Renal pelvis (tissue), 12 donors: ENCODE data around the gene SPDYA. TPM values are rescaled to one million over a fixed set of nuclear protein-coding genes. Genes with fewer than 3 reads are reported as not detected.
"Not testable (repeated sequence)": the region's sequence is repeated elsewhere in the genome, so short reads cannot be mapped to it uniquely, and the experiment has no call there.

Source experiments
- DNase-seq: peaks from one replicate; pipeline ENCODE4 v3.0.0-alpha.2; 2013
- long read RNA-seq, 16 experiments: transcript quantifications; one replicate each; lab custom pipeline, GENCODE V29; 2026
- polyA plus RNA-seq, 3 donors: library from polyadenylated mRNA; unstranded; fragments of 120-200 nt; gene quantifications; one replicate each; pipeline ENCODE4 v1.2.1, GENCODE V29; 2013; ENCODE audit not compliant: insufficient read length in 3 of 3

SPDYA gene
- 1 to 10 TPM in 2 of 3 donors, under 1 TPM in 1; 0.81 to 3.7 (median 3.1) TPM for polyA plus RNA-seq
- long read RNA-seq, donor 1, partial matches to known transcripts, result 18 of 39 reads
- long read RNA-seq, donor 1, other reads (novel, unspliced or antisense), result 21 of 39 reads
- long read RNA-seq, donor 2, partial matches to known transcripts, result 22 of 46 reads
- long read RNA-seq, donor 2, other reads (novel, unspliced or antisense), result 24 of 46 reads
- long read RNA-seq, donor 3, partial matches to known transcripts, result 0 of 22 reads
- long read RNA-seq, donor 3, other reads (novel, unspliced or antisense), result 22 of 22 reads
- long read RNA-seq, donor 4, partial matches to known transcripts, result 21 of 21 reads
- long read RNA-seq, donor 4, other reads (novel, unspliced or antisense), result 0 of 21 reads
- long read RNA-seq, donor 5, result 0 reads
- long read RNA-seq, donor 6, partial matches to known transcripts, result 0 of 41 reads
- long read RNA-seq, donor 6, other reads (novel, unspliced or antisense), result 41 of 41 reads
- long read RNA-seq, donor 7, result 0 reads
- long read RNA-seq, donor 8, result 0 reads
- long read RNA-seq, donor 9, partial matches to known transcripts, result 0 of 28 reads
- long read RNA-seq, donor 9, other reads (novel, unspliced or antisense), result 28 of 28 reads
- long read RNA-seq, donor 10, result 0 reads
- long read RNA-seq, donor 11, result 0 reads
- long read RNA-seq, donor 12, partial matches to known transcripts, result 6 of 29 reads
- long read RNA-seq, donor 12, other reads (novel, unspliced or antisense), result 23 of 29 reads
- long read RNA-seq, donor 13, result 0 reads
- long read RNA-seq, donor 14, result 0 reads
- long read RNA-seq, donor 15, result 0 reads
- long read RNA-seq, donor 16, partial matches to known transcripts, result 39 of 54 reads
- long read RNA-seq, donor 16, other reads (novel, unspliced or antisense), result 15 of 54 reads

GRCh38 chr2:28810384-28811285 is at the start of gene SPDYA:
Gene SPDYA (plus strand): TSS chr2:28810834. CDS start chr2:28816015, 5,181 bp downstream.
- DNase-seq, result peak; percentile 57

- DNase-seq, result no peak
Observed at GRCh38 chr2:28761420-28761819, 49.2 kb upstream of the SPDYA start.

- DNase-seq, result no peak
Observed at GRCh38 chr2:28764909-28765711, 45.5 kb upstream of the SPDYA start.

- no peak for DNase-seq
Observed at GRCh38 chr2:28766070-28766469, 44.6 kb upstream of the SPDYA start.

GRCh38 chr2:28767337-28767736 is 43.3 kb upstream of the SPDYA start:
- DNase-seq, result no peak

- DNase-seq, result no peak
Observed at GRCh38 chr2:28768422-28768821, 42.2 kb upstream of the SPDYA start.

- DNase-seq, result no peak
Observed at GRCh38 chr2:28768952-28769351, 41.7 kb upstream of the SPDYA start.

- no peak for DNase-seq
Observed at GRCh38 chr2:28772351-28772750, 38.3 kb upstream of the SPDYA start.

GRCh38 chr2:28776471-28776870 is 34.2 kb upstream of the SPDYA start:
- no peak for DNase-seq

GRCh38 chr2:28778392-28778791 is 32.2 kb upstream of the SPDYA start:
- no peak for DNase-seq

- DNase-seq, result no peak
Observed at GRCh38 chr2:28779001-28779400, 31.6 kb upstream of the SPDYA start.

GRCh38 chr2:28780496-28780895 is 30.1 kb upstream of the SPDYA start:
- DNase-seq, result no peak

- DNase-seq, result no peak
Observed at GRCh38 chr2:28782423-28782822, 28.2 kb upstream of the SPDYA start.

- DNase-seq, result not testable (repeated sequence)
Observed at GRCh38 chr2:28784570-28784969, 26.1 kb upstream of the SPDYA start.

GRCh38 chr2:28796620-28797019 is 14.0 kb upstream of the SPDYA start:
- DNase-seq, result no peak

- no peak for DNase-seq
Observed at GRCh38 chr2:28801726-28802125, 8.9 kb upstream of the SPDYA start.

- no peak for DNase-seq
Observed at GRCh38 chr2:28802975-28803429, 7.6 kb upstream of the SPDYA start.

- DNase-seq, result no peak
Observed at GRCh38 chr2:28809927-28810326, 707 bp upstream of the SPDYA start.

GRCh38 chr2:28818053-28818452 is 7.4 kb downstream of the SPDYA start:
- no peak for DNase-seq

- peak; percentile 51 for DNase-seq
Observed at GRCh38 chr2:28821295-28821958, 10.8 kb downstream of the SPDYA start.
